Stomach (tissue), 4 donors: ENCODE data around the gene ACOT7.

Experiments used
- POLR2A ChIP-seq, 4 donors: fragments of 450-650 bp; IDR thresholded peaks; one replicate each; pipeline ENCODE4 v1.6.1; 2016; ENCODE audit warnings: antibody characterized with exemption in 4 of 4, control low read depth in 2 of 4, mild to moderate bottlenecking in 1 of 4, moderate library complexity in 1 of 4
- POLR2AphosphoS5 ChIP-seq, 3 donors: sonication (generic); formaldehyde crosslinking; IDR thresholded peaks; one replicate each; pipeline ENCODE4 v1.6.1; 2016; ENCODE audit warnings: antibody characterized with exemption in 3 of 3

- no peak for TF ChIP-seq POLR2A (IDR thresholded peaks at IDR 0.05)
- no peak for TF ChIP-seq POLR2AphosphoS5 (IDR thresholded peaks at IDR 0.05)
Measured at GRCh38 chr1:6345009-6345408, 48.6 kb downstream of the ACOT7 start.
